ENCODE results near the gene TRIM71. TPM values are rescaled to one million over a fixed set of nuclear protein-coding genes. Genes with fewer than 3 reads are reported as not detected.

Gene TRIM71
- total RNA-seq, 2 donors from 2014 or later, result 154 to 169 TPM

DNA sequence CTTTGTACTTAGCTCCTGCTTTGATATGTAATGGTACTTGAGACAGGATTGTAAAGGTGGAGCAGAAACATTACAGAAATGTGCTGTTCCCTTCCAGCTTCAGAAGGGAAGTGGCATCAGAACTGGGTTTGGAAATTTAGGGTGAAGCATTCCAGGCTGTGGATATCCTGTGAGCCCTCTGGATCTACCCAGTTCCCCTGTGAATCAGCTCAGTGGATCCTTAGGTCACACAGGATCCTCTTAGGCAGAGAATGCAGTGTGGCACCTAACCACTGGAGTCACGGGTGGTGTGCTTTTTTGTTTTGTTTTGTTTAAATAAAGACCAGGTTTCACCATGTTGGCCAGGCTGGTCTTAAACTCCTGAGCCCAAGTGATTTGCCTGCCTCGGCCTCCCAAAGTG, 66.0 kb downstream of the TRIM71 start:
- Mint-ChIP-seq H3K4me3 (no peak overlapping the region), H3K27me3 (ENCODE audit: insufficient read depth) (no peaks in the 10 kb centered on the region), H3K9me3 (no peaks in the 10 kb centered on the region), H3K4me1 (peaks cover 11% of the 10 kb centered on the region), H3K36me3 (ENCODE audit: low read depth) (peaks cover 75% of the 10 kb centered on the region), H3K27ac (peak overlapping the region; percentile 45)
- H3K4me1 ChIP-seq (ENCODE audit: control insufficient read depth, insufficient read depth, low read length), result peaks cover 4% of the 10 kb centered on the region
- TF ChIP-seq, protein P1, sequence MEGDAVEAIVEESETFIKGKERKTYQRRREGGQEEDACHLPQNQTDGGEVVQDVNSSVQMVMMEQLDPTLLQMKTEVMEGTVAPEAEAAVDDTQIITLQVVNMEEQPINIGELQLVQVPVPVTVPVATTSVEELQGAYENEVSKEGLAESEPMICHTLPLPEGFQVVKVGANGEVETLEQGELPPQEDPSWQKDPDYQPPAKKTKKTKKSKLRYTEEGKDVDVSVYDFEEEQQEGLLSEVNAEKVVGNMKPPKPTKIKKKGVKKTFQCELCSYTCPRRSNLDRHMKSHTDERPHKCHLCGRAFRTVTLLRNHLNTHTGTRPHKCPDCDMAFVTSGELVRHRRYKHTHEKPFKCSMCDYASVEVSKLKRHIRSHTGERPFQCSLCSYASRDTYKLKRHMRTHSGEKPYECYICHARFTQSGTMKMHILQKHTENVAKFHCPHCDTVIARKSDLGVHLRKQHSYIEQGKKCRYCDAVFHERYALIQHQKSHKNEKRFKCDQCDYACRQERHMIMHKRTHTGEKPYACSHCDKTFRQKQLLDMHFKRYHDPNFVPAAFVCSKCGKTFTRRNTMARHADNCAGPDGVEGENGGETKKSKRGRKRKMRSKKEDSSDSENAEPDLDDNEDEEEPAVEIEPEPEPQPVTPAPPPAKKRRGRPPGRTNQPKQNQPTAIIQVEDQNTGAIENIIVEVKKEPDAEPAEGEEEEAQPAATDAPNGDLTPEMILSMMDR (conservative IDR thresholded peaks at IDR 0.05), result no peak
- WGBS, 2 experiments (ENCODE audit: insufficient coverage in 1 of 2, insufficient read length in 1 of 2), result 89 to 100% methylated on average over 1 to 2 of the region's 2 CpGs
- no peak overlapping the region for H3K9ac ChIP-seq (ENCODE audit: extremely low read depth, low read length, poor library complexity, severe bottlenecking)
- no peaks in the 10 kb centered on the region for H3K9me3 ChIP-seq (ENCODE audit: control insufficient read depth, low read length)
- H3K4me3 ChIP-seq (ENCODE audit: low read length), result no peak overlapping the region
- DNase-seq, result no peak
- H3K36me3 ChIP-seq (ENCODE audit: control insufficient read depth, insufficient read depth, low read length), result peaks cover 76% of the 10 kb centered on the region
- no peak overlapping the region for H3K27ac ChIP-seq (ENCODE audit: low read depth, low read length)
- no peaks in the 10 kb centered on the region for H3K27me3 ChIP-seq (ENCODE audit: control insufficient read depth, insufficient read depth, low read length, poor library complexity, severe bottlenecking)

DNA sequence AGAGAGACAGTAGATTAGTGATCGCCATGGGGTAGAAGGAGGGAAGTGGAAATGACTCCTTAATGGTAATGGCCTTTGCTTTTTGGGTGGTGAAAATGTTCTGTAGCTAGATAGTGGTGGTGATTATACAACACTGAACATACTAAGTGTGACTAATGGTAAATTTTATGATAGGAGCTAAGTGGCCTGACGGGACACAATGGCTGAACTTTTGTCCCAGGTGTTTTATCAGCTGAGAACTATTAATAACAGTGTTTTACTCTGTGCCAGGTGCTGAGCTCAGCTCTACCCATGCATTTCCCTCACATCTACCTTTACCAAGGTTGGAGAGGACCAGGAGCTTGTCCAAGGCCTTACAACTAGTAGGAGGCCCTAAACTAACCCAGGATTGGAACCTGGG, 66.8 kb downstream of the TRIM71 start:
- Mint-ChIP-seq H3K27ac (peak overlapping the region; percentile 74), H3K27me3 (ENCODE audit: insufficient read depth) (no peaks in the 10 kb centered on the region), H3K36me3 (ENCODE audit: low read depth) (peaks cover 71% of the 10 kb centered on the region), H3K4me1 (peaks cover 5% of the 10 kb centered on the region), H3K9me3 (no peaks in the 10 kb centered on the region), H3K4me3 (no peak overlapping the region)
- Histone ChIP-seq H3K9me3 (ENCODE audit: control insufficient read depth, low read length) (no peaks in the 10 kb centered on the region), H3K4me3 (ENCODE audit: low read length) (no peak overlapping the region), H3K27ac (ENCODE audit: low read depth, low read length) (no peak overlapping the region), H3K36me3 (ENCODE audit: control insufficient read depth, insufficient read depth, low read length) (peaks cover 72% of the 10 kb centered on the region), H3K27me3 (ENCODE audit: control insufficient read depth, insufficient read depth, low read length, poor library complexity, severe bottlenecking) (no peaks in the 10 kb centered on the region), H3K4me1 (ENCODE audit: control insufficient read depth, insufficient read depth, low read length) (no peaks in the 10 kb centered on the region), H3K9ac (ENCODE audit: extremely low read depth, low read length, poor library complexity, severe bottlenecking) (no peak overlapping the region)
- DNase-seq, result no peak
- TF ChIP-seq, protein P1 (conservative IDR thresholded peaks at IDR 0.05), result no peak
- WGBS, 2 experiments (ENCODE audit: insufficient coverage in 1 of 2, insufficient read length in 1 of 2), result 93 to 94% methylated on average over 2 of the region's 2 CpGs

DNA sequence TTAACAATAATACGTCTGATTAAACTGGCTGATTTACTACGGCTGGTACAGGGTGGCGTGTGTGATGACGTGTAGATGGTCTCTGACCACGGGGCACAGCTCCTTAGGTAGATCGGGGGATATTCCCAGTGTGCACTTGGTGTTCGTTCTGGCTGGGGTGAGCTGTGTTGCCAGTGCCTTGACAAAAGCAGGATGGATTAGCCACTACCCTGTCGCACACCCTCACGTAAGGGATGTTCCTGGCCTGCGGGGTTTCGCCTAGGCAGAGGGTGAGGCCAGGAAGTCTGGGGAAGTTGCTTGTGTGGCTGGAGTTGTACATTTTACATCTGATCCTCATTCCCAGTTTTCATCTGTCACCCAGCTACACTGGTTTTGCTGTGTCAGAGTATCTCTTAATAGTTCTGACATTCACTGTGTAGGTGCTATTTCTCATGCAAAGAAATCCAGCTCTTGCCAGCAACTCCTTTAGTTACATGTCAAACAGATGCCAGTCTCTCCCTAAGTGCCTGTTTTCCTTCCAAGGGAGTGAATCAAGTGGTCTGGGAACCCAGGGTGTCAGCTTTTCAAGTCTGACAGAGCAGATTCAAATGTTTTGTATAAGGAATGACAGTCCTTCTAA, 67.6 kb downstream of the TRIM71 start:
- peak overlapping the region; percentile 16 for H3K27ac ChIP-seq (ENCODE audit: low read depth, low read length)
- Mint-ChIP-seq H3K4me3 (no peak overlapping the region), H3K36me3 (ENCODE audit: low read depth) (peaks cover 73% of the 10 kb centered on the region), H3K9me3 (no peaks in the 10 kb centered on the region), H3K27me3 (ENCODE audit: insufficient read depth) (no peaks in the 10 kb centered on the region), H3K4me1 (peaks cover 5% of the 10 kb centered on the region), H3K27ac (peak overlapping the region; percentile 74)
- H3K9me3 ChIP-seq (ENCODE audit: control insufficient read depth, low read length), result no peaks in the 10 kb centered on the region
- H3K4me3 ChIP-seq (ENCODE audit: low read length), result no peak overlapping the region
- H3K36me3 ChIP-seq (ENCODE audit: control insufficient read depth, insufficient read depth, low read length), result peaks cover 76% of the 10 kb centered on the region
- TF ChIP-seq, protein P1 (conservative IDR thresholded peaks at IDR 0.05), result no peak
- no peak for DNase-seq
- no peaks in the 10 kb centered on the region for H3K27me3 ChIP-seq (ENCODE audit: control insufficient read depth, insufficient read depth, low read length, poor library complexity, severe bottlenecking)
- WGBS, 2 experiments (ENCODE audit: insufficient coverage in 1 of 2, insufficient read length in 1 of 2), result 95 to 97% methylated on average over 7 to 11 of the region's 11 CpGs
- H3K9ac ChIP-seq (ENCODE audit: extremely low read depth, low read length, poor library complexity, severe bottlenecking), result no peak overlapping the region
- no peaks in the 10 kb centered on the region for H3K4me1 ChIP-seq (ENCODE audit: control insufficient read depth, insufficient read depth, low read length)
